ENCODE results near the gene LCE3D. TPM values are rescaled to one million over a fixed set of nuclear protein-coding genes. Genes with fewer than 3 reads are reported as not detected.

The LCE3D gene
- total and polyA plus RNA-seq, 3 donors from 2014 or later = not detected

DNA sequence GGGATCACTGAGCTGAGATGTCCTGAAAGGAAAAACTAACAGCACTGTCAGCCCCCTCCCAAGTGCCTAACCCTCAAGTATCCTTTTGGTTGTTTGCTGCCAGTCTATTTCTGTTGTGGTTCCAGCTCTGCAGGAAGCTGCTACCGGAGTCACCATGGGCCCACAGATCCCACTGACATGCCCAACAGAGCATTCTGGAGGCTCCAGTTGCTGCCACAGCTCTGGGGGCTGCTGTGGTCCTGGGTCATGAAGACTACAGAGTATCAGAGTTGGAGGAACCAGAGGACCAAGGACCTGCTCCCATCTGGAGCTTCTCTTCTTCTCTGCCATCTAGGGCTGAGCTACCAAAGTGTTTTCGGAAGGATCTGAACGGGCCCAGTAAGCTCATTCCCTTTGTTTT lies 41.7 kb upstream of the LCE3D start:
- intact Hi-C loops (cut with DNase I; ENCODE audit: low total_unique reads) = no loop called here
- H3K27ac ChIP-seq = no peak overlapping the region
- WGBS, 2 donors = 74 to 76% methylated on average over 3 of the region's 3 CpGs
- H3K27me3 ChIP-seq = no peaks in the 10 kb centered on the region
- H3K4me1 ChIP-seq = no peaks in the 10 kb centered on the region
- no peak overlapping the region for H3K4me3 ChIP-seq
- no peak for DNase-seq
- TF ChIP-seq, protein P1, sequence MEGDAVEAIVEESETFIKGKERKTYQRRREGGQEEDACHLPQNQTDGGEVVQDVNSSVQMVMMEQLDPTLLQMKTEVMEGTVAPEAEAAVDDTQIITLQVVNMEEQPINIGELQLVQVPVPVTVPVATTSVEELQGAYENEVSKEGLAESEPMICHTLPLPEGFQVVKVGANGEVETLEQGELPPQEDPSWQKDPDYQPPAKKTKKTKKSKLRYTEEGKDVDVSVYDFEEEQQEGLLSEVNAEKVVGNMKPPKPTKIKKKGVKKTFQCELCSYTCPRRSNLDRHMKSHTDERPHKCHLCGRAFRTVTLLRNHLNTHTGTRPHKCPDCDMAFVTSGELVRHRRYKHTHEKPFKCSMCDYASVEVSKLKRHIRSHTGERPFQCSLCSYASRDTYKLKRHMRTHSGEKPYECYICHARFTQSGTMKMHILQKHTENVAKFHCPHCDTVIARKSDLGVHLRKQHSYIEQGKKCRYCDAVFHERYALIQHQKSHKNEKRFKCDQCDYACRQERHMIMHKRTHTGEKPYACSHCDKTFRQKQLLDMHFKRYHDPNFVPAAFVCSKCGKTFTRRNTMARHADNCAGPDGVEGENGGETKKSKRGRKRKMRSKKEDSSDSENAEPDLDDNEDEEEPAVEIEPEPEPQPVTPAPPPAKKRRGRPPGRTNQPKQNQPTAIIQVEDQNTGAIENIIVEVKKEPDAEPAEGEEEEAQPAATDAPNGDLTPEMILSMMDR (IDR thresholded peaks at IDR 0.05) = no peak
- no peak for TF ChIP-seq POLR2A (IDR thresholded peaks at IDR 0.05)
- no peaks in the 10 kb centered on the region for H3K9me3 ChIP-seq
- no peaks in the 10 kb centered on the region for H3K36me3 ChIP-seq (ENCODE audit: low read depth, missing control alignments)

DNA sequence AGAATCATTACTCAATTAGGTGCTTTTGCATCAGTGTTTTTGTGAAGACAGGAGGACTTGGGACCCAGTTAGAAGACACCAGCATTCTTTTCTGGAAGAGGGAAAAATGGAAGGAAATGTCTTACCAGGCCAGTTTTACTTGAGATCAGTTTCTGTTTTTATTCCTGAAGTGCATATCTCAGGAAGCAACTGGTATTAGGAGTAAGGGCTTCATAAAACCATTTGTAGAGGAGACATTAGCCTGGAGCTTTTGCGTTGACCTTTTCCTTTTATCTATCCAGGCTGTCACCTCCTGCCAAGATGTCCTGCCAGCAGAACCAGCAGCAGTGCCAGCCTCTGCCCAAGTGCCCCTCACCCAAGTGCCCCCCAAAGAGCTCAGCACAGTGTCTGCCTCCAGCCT lies 33.2 kb upstream of the LCE3D start, which contains the start of gene LCE3B:
LCE3B (plus strand) TSS at position 301 of the 400 bp plus-strand sequence; CDS start at position 301, 0 bp downstream.
- Histone ChIP-seq H3K27ac (no peak within 1 kb of the TSS), H3K9me3 (no peaks in the 10 kb centered on the region), H3K36me3 (ENCODE audit: low read depth, missing control alignments) (no peaks in the 10 kb centered on the region), H3K4me1 (no peaks in the 10 kb centered on the region), H3K27me3 (no peaks in the 10 kb centered on the region), H3K4me3 (no peak within 1 kb of the TSS)
- TF ChIP-seq POLR2A (IDR thresholded peaks at IDR 0.05) = no peak
- TF ChIP-seq, protein P1 (IDR thresholded peaks at IDR 0.05) = no peak
- intact Hi-C loops (cut with DNase I; ENCODE audit: low total_unique reads) = no loop called here
- no peak for DNase-seq
- 80 to 86% methylated on average over 1 of the region's 1 CpG for WGBS, 2 donors

DNA sequence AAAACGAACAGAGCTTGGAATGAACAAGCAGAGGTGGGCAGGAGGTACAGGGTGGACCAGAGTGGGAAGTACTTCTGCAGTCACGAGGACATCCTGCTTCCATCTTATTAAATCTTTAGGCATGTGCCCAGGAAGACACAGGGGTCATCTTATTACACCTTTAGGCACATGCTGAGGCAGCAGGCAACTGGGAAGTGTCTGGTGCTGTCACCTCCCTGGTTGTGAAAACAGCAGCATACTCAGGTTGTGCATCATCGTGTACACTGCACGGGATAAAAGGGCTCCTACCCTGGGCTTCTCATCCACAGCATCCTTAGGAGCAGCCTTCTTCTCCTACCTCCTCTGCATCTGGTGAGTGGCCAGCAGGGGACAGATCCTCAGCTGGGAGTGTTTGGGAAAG lies 19.6 kb upstream of the LCE3D start, which contains the start of gene LCE3C:
LCE3C (plus strand) TSS at position 301 of the 400 bp plus-strand sequence. CDS start 498 bp downstream, outside the sequence.
- no peak for DNase-seq
- Histone ChIP-seq H3K36me3 (ENCODE audit: low read depth, missing control alignments) (no peaks in the 10 kb centered on the region), H3K4me3 (no peak within 1 kb of the TSS), H3K4me1 (no peaks in the 10 kb centered on the region), H3K27ac (no peak within 1 kb of the TSS), H3K9me3 (no peaks in the 10 kb centered on the region), H3K27me3 (no peaks in the 10 kb centered on the region)
- intact Hi-C loops (cut with DNase I; ENCODE audit: low total_unique reads) = no loop called here
- 79 to 81% methylated on average over 4 of the region's 4 CpGs for WGBS, 2 donors
- TF ChIP-seq, protein P1 (IDR thresholded peaks at IDR 0.05) = no peak
- TF ChIP-seq POLR2A (IDR thresholded peaks at IDR 0.05) = no peak

DNA sequence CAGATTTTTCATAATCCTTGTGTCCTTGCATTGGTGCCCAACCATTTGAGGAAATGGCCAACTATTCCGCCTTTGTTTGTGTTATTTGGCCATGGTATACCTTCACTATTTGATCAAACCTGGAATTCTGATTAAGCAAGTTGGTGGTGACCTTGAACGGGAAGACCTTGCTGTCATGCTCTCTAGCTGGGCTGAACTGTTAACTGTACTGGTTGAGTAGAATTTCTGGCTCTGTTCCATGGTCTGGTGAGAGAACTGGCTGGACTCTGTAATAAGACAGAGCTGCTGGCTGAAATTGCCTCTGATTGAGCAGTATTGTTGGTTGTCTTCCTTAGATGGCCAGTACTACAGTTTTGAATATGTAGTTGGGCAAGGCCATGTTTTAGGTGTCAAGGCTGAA lies 16.7 kb upstream of the LCE3D start:
- WGBS, 2 donors = 86% methylated on average over 2 of the region's 2 CpGs
- Histone ChIP-seq H3K27me3 (no peaks in the 10 kb centered on the region), H3K4me3 (no peak overlapping the region), H3K36me3 (ENCODE audit: low read depth, missing control alignments) (no peaks in the 10 kb centered on the region), H3K9me3 (no peaks in the 10 kb centered on the region), H3K4me1 (no peaks in the 10 kb centered on the region), H3K27ac (no peak overlapping the region)
- no peak for DNase-seq
- intact Hi-C loops (cut with DNase I; ENCODE audit: low total_unique reads) = no loop called here
- TF ChIP-seq POLR2A (IDR thresholded peaks at IDR 0.05) = no peak
- TF ChIP-seq, protein P1 (IDR thresholded peaks at IDR 0.05) = no peak

DNA sequence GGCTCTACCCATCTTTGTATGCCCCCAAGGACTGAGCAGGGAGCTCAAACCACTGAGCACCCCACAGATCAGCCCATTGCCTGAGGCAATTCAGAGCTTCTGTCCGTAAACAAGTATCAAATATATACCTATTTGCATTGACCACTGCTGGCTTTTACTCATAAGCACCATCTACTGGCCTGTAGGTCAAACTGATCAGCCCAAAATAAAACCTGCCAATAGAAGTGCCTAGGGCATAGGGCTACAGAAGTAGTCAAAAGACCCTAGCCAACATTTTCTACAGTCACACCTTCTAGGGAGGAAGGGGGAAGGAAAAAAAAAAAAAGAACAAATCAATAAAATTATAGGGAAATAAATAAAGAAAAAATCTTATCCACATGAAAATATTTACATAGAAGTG lies 5.3 kb upstream of the LCE3D start:
- H3K4me1 ChIP-seq = no peaks in the 10 kb centered on the region
- intact Hi-C loops (cut with DNase I; ENCODE audit: low total_unique reads) = no loop called here

More for the DNA sequence above, 5.3 kb upstream of the LCE3D start:
- H3K27me3 ChIP-seq = no peaks in the 10 kb centered on the region
- no peaks in the 10 kb centered on the region for H3K9me3 ChIP-seq
- no peak for DNase-seq
- 67% methylated on average over 1 of the region's 1 CpG; no CpG with 5 or more reads in 1 of the 2 donors for WGBS, 2 donors
- TF ChIP-seq POLR2A (IDR thresholded peaks at IDR 0.05) = no peak
- TF ChIP-seq, protein P1 (IDR thresholded peaks at IDR 0.05) = no peak
- no peak overlapping the region for H3K27ac ChIP-seq
- no peaks in the 10 kb centered on the region for H3K36me3 ChIP-seq (ENCODE audit: low read depth, missing control alignments)
- H3K4me3 ChIP-seq = no peak overlapping the region
